GM12892 (cell line): Measurements from ENCODE around the gene PTPN1.

Source experiments
- POLR2A ChIP-seq: IDR thresholded peaks from 2 replicates; pipeline ENCODE4 v1.6.1; 2011; ENCODE audit warnings: low read depth, low read length, control low read depth
- POLR2AphosphoS5 ChIP-seq: IDR thresholded peaks from 2 replicates; pipeline ENCODE4 v1.6.1; 2011; ENCODE audit warnings: low read depth, low read length, control low read depth

DNA sequence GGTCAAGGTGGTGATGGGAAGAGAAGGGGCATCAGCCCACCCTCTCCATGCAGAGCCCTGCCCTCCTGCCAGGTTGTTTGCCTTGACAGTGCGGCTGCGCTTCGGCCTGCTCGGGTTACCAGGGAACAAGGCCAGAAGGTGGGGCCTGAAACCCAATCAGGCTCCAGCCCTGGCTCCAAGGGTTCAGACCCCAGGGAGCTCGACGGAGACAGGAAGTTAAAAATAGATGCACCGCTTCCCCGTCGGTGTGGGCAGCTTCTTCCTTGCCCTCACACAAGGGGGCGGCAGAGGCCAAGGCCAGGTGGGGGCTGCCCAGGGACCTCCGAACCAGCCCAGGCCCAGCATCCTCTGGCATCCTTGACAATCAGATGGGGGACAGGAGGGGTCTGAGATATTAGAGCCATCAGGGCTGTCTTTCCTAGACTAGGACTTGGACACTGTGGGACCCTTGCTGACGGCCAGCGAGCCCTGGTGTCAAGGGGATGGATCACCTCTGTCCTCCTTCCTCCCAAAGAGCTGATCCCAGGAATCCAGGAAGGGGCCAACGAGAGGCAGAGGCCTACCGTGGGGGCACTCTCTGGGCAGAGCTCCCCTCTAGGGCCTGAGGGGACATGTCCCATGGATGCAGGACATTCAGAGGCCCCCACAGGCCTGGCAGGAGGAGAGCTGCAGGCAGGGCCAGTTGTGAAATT is 115.9 kb downstream of the PTPN1 start:
- TF ChIP-seq POLR2A (no peak), POLR2AphosphoS5 (no peak)
